ENCODE data around the gene FGF23. TPM values are rescaled to one million over a fixed set of nuclear protein-coding genes. Genes with fewer than 3 reads are reported as not detected.

FGF23 gene
- total and polyA plus RNA-seq, 2 of the 4 experiments (the other 2 are of a cell fraction), result not detected

DNA sequence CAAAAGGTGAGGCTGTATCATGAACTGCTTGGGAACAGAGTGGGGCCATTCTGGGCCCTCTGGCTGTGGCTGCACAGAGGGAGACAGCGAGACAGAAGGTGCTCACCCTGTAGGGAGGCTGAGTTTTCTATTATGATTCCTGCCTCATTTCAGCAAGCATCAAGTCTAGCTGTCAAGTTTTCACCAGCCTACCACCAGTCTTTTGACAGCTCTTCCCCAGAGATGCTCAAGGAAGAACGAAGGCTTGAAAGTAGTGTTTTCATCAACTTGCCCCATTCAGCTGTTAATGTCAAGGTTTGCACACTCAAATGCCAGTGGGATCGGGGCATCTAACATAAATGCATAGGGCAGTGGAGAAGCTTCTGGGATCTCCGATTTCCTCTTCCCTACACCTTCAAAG lies 10.0 kb downstream of the FGF23 start:
- Histone ChIP-seq H3K9ac (ENCODE audit: low read depth, low read length) (no peak overlapping the region), H3K4me3 (ENCODE audit: insufficient read depth, low read depth, low read length) (no peak overlapping the region), H3K9me3 (ENCODE audit: control insufficient read depth, insufficient read depth, low read length) (no peaks in the 10 kb centered on the region), H3K27ac (ENCODE audit: insufficient read depth, low read length) (no peak overlapping the region), H3K4me2 (ENCODE audit: low read depth, low read length) (no peak overlapping the region), H3K9me1 (ENCODE audit: insufficient read depth, low read length) (no peaks in the 10 kb centered on the region), H3K23ac (ENCODE audit: low read depth, low read length) (no peak overlapping the region), H3K79me1 (ENCODE audit: low read depth in 1 of 2, low read length in 2 of 2) (no peaks in the 10 kb centered on the region), H3K18ac (ENCODE audit: low read depth, low read length) (no peak overlapping the region), H4K5ac (ENCODE audit: low read depth, low read length) (no peak overlapping the region), H2BK5ac (ENCODE audit: low read depth, low read length, poor library complexity, severe bottlenecking) (no peak overlapping the region), H2AK9ac (replicated peaks; ENCODE audit: low read depth, low read length, poor library complexity) (no peak overlapping the region), H2AK5ac (ENCODE audit: low read depth, low read length) (no peak overlapping the region), H4K8ac (ENCODE audit: low read depth in 2 of 2, low read length in 2 of 2) (no peak overlapping the region), H2BK120ac (ENCODE audit: low read depth, low read length) (no peak overlapping the region), H3K27me3 (ENCODE audit: control insufficient read depth, insufficient read depth, low read length) (no peaks in the 10 kb centered on the region; the same call in 1 of the 2 replicates), H3K56ac (ENCODE audit: extremely low read depth, insufficient read depth, low read length) (no peak overlapping the region), H3K36me3 (ENCODE audit: control insufficient read depth, insufficient read depth, low read length) (no peaks in the 10 kb centered on the region), H4K91ac (ENCODE audit: insufficient read depth, low read depth, low read length) (no peak overlapping the region), H2BK20ac (ENCODE audit: low read depth, low read length) (no peak overlapping the region), H2AFZ (replicated peaks; ENCODE audit: low read length, poor library complexity) (no peak overlapping the region), H3K14ac (replicated peaks; ENCODE audit: low read depth, low read length) (no peak overlapping the region), H2BK15ac (ENCODE audit: low read depth, low read length) (no peak overlapping the region), H4K20me1 (ENCODE audit: insufficient read depth, low read length) (no peaks in the 10 kb centered on the region), H3K4ac (ENCODE audit: low read depth, low read length) (no peak overlapping the region), H3K4me1 (ENCODE audit: control insufficient read depth, insufficient read depth, low read length) (no peaks in the 10 kb centered on the region)
- intact Hi-C loops (cut with micrococcal nuclease) (no loop called here), dilution Hi-C loops (cut with HindIII; ENCODE audit: low sequenced_read_pairs, unreplicated experiment) (no loop called here), in situ Hi-C loops (cut with MboI; ENCODE audit: low sequenced_read_pairs) (no loop called here)
- DNase-seq (no peak), ATAC-seq (ENCODE audit: low read depth) (no peak)
- ChIA-PET CTCF (interaction anchor here (0.7 kb wide), 1 partner anchor 928 kb away, joined by 4 read pairs; no protein-coding TSS in a partner anchor), POLR2A (ENCODE audit: unreplicated experiment) (interaction anchor here (0.6 kb wide), 1 partner anchor 357 kb away, joined by 10 read pairs; no protein-coding TSS in a partner anchor)
- TF ChIP-seq BHLHE40 (IDR thresholded peaks at IDR 0.05; ENCODE audit: low read depth, low read length), result no peak
- BruUV-seq (replicated peaks), result no TSS peak
- WGBS, 2 experiments (ENCODE audit: extremely low coverage in 2 of 2, insufficient read length in 1 of 2), result no CpG with 5 or more reads among the region's 4 CpGs

All from IMR-90 (cell line).